Thymus (tissue), 11 donors: ENCODE results near the gene NEB. TPM values are rescaled to one million over a fixed set of nuclear protein-coding genes. Genes with fewer than 3 reads are reported as not detected.

ENCODE experiments used
- DNase-seq, 9 donors: peaks; one replicate each; pipeline ENCODE4 v3.0.0-alpha.2; 2013; ENCODE audit warnings: low spot score in 9 of 9, low read depth in 6 of 9, missing footprints in 1 of 9
- H3K27ac ChIP-seq, 2 donors: one replicate each; pipeline ENCODE4 v1.5.1; 2013; ENCODE audit warnings: control low read depth in 1 of 2, low read depth in 1 of 2, low read length in 1 of 2, mild to moderate bottlenecking in 1 of 2, moderate library complexity in 1 of 2
- H3K27me3 ChIP-seq, 2 donors: one replicate each; pipeline ENCODE4 v1.5.1; 2013; ENCODE audit warnings: low read length in 1 of 2; ENCODE audit not compliant: control insufficient read depth in 2 of 2, insufficient read depth in 1 of 2
- H3K36me3 ChIP-seq, 2 donors: one replicate each; pipeline ENCODE4 v1.5.1; 2013; ENCODE audit warnings: low read length in 1 of 2, mild to moderate bottlenecking in 1 of 2, moderate library complexity in 1 of 2; ENCODE audit not compliant: control insufficient read depth in 2 of 2, insufficient read depth in 2 of 2
- H3K4me1 ChIP-seq, 2 donors: one replicate each; pipeline ENCODE4 v1.5.1; 2013; ENCODE audit warnings: low read length in 2 of 2; ENCODE audit not compliant: control insufficient read depth in 2 of 2, insufficient read depth in 2 of 2
- H3K4me3 ChIP-seq, 2 donors: one replicate each; pipeline ENCODE4 v1.5.1; 2013; ENCODE audit warnings: low read length in 2 of 2, control low read depth in 1 of 2, mild to moderate bottlenecking in 1 of 2
- H3K9me3 ChIP-seq, 2 donors: one replicate each; pipeline ENCODE4 v1.5.1; 2013; ENCODE audit warnings: low read length in 1 of 2, mild to moderate bottlenecking in 1 of 2; ENCODE audit not compliant: control insufficient read depth in 2 of 2, insufficient read depth in 1 of 2
- WGBS: extraction: QIAGEN DNeasy Blood & Tissue Kit; methylation state at CpG from one replicate; pipeline ENCODE4 v1.1.7; 2013; 5-methylcytosine and 5-hydroxymethylcytosine counted together
- polyA plus RNA-seq: library from polyadenylated mRNA; stranded (reverse); fragments of 200-250 nt; gene quantifications from one replicate; pipeline ENCODE4 v1.2.3, GENCODE V29; 2013
- total RNA-seq: library from RNA; stranded (reverse); fragments of 120-200 nt; gene quantifications from one replicate; pipeline ENCODE4 v1.2.4, GENCODE V29; 2013
- donor health status: healthy.

Gene NEB
- total and polyA plus RNA-seq, 2 donors = 3.9 to 4.3 TPM

GRCh38 chr2:151556121-151556520 is 178.2 kb downstream of the NEB start:
- no peaks in the 10 kb centered on the region for H3K9me3 ChIP-seq
- no peaks in the 10 kb centered on the region for H3K36me3 ChIP-seq
- no peaks in the 10 kb centered on the region for H3K4me1 ChIP-seq
- no peaks in the 10 kb centered on the region for H3K27me3 ChIP-seq
- DNase-seq = no peak
- no peak overlapping the region for H3K4me3 ChIP-seq
- H3K27ac ChIP-seq = no peak overlapping the region

GRCh38 chr2:151552287-151552686 is 182.0 kb downstream of the NEB start:
- Histone ChIP-seq H3K27ac (no peak overlapping the region), H3K27me3 (no peaks in the 10 kb centered on the region), H3K4me3 (no peak overlapping the region), H3K36me3 (no peaks in the 10 kb centered on the region), H3K4me1 (no peaks in the 10 kb centered on the region), H3K9me3 (no peaks in the 10 kb centered on the region)
- WGBS = 95% methylated on average over 5 of the region's 5 CpGs
- no peak for DNase-seq

GRCh38 chr2:151551556-151551955 is 182.7 kb downstream of the NEB start:
- no peaks in the 10 kb centered on the region for H3K36me3 ChIP-seq
- WGBS = 82% methylated on average over 5 of the region's 5 CpGs
- DNase-seq = no peak
- no peaks in the 10 kb centered on the region for H3K27me3 ChIP-seq
- no peak overlapping the region for H3K27ac ChIP-seq
- no peaks in the 10 kb centered on the region for H3K9me3 ChIP-seq
- H3K4me1 ChIP-seq = no peaks in the 10 kb centered on the region
- H3K4me3 ChIP-seq = no peak overlapping the region

- 95% methylated on average over 2 of the region's 2 CpGs for WGBS
- Histone ChIP-seq H3K27me3 (no peaks in the 10 kb centered on the region), H3K4me1 (no peaks in the 10 kb centered on the region)
These were observed 185.1 kb downstream of the NEB start for GRCh38 chr2:151549191-151549590.

GRCh38 chr2:151544449-151544848 is 189.8 kb downstream of the NEB start:
- no peaks in the 10 kb centered on the region for H3K9me3 ChIP-seq
- no peak for DNase-seq
- no peaks in the 10 kb centered on the region for H3K4me1 ChIP-seq
- no peak overlapping the region for H3K27ac ChIP-seq
- H3K4me3 ChIP-seq = no peak overlapping the region
- H3K36me3 ChIP-seq = no peaks in the 10 kb centered on the region
- no peaks in the 10 kb centered on the region for H3K27me3 ChIP-seq
- 97% methylated on average over 5 of the region's 5 CpGs for WGBS

More at GRCh38 chr2:151549191-151549590, 185.1 kb downstream of the NEB start:
- no peak for DNase-seq
- Histone ChIP-seq H3K9me3 (no peaks in the 10 kb centered on the region), H3K4me3 (no peak overlapping the region), H3K27ac (no peak overlapping the region), H3K36me3 (no peaks in the 10 kb centered on the region)

GRCh38 chr2:151543876-151544275 is 190.4 kb downstream of the NEB start:
- no peaks in the 10 kb centered on the region for H3K9me3 ChIP-seq
- no peaks in the 10 kb centered on the region for H3K4me1 ChIP-seq
- no peak overlapping the region for H3K27ac ChIP-seq
- H3K27me3 ChIP-seq = no peaks in the 10 kb centered on the region
- no peak overlapping the region for H3K4me3 ChIP-seq
- H3K36me3 ChIP-seq = no peaks in the 10 kb centered on the region
- DNase-seq = no peak
- WGBS = 96% methylated on average over 3 of the region's 3 CpGs

GRCh38 chr2:151534001-151534400 is 200.3 kb downstream of the NEB start:
- Histone ChIP-seq H3K36me3 (no peaks in the 10 kb centered on the region), H3K27ac (no peak overlapping the region), H3K27me3 (no peaks in the 10 kb centered on the region), H3K4me3 (no peak overlapping the region), H3K9me3 (no peaks in the 10 kb centered on the region), H3K4me1 (no peaks in the 10 kb centered on the region)
- DNase-seq = no peak
- WGBS = 96% methylated on average over 7 of the region's 7 CpGs

GRCh38 chr2:151533127-151533526 is 201.1 kb downstream of the NEB start:
- 96% methylated on average over 3 of the region's 3 CpGs for WGBS
- no peak overlapping the region for H3K27ac ChIP-seq
- no peak for DNase-seq
- no peaks in the 10 kb centered on the region for H3K27me3 ChIP-seq
- no peaks in the 10 kb centered on the region for H3K4me1 ChIP-seq
- H3K36me3 ChIP-seq = no peaks in the 10 kb centered on the region
- no peak overlapping the region for H3K4me3 ChIP-seq
- H3K9me3 ChIP-seq = no peaks in the 10 kb centered on the region

- WGBS = 98% methylated on average over 6 of the region's 6 CpGs
- no peak for DNase-seq
These were observed 207.6 kb downstream of the NEB start for GRCh38 chr2:151526572-151527090.

More at GRCh38 chr2:151526572-151527090, 207.6 kb downstream of the NEB start:
- no peaks in the 10 kb centered on the region for H3K4me1 ChIP-seq
- no peak overlapping the region for H3K4me3 ChIP-seq
- H3K27ac ChIP-seq = no peak overlapping the region
- no peaks in the 10 kb centered on the region for H3K9me3 ChIP-seq
- H3K36me3 ChIP-seq = no peaks in the 10 kb centered on the region
- no peaks in the 10 kb centered on the region for H3K27me3 ChIP-seq
